ENCODE data around the gene TMEM164.
"Not testable (repeated sequence)": the region's sequence is repeated elsewhere in the genome, so short reads cannot be mapped to it uniquely, and the experiment has no call there.

The TMEM164 gene

GRCh38 chrX:110135618-110136017, 132.7 kb downstream of the TMEM164 start:
- no peak for DNase-seq

DNA sequence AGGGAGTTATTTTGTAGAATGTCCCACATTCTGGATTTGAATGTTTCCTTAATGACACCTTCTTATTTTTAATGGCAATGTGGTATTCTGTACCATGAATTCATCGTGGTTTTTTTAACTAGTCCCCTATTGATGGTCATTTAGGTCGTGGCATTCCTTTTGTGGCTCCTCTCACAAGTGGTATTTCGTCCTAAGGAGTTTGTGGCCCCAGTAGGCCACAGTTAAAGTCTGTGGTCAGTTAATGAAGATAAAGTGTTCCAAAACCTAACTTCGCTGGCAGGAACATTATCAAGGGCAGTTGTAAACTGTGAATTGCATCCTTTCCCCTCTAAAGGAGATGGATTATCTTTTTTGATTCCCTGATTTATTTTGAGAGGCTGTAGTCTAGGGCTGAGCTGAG, 133.2 kb downstream of the TMEM164 start:
- H3K27ac Mint-ChIP-seq = no peak overlapping the region
- no peaks in the 10 kb centered on the region for H3K9me3 Mint-ChIP-seq
- no peak for DNase-seq
- peaks cover 19% of the 10 kb centered on the region for H3K4me1 Mint-ChIP-seq (ENCODE audit: low read depth)
- no peak overlapping the region for H3K4me3 Mint-ChIP-seq
- H3K27me3 Mint-ChIP-seq = peaks cover 6% of the 10 kb centered on the region
- peaks cover 7% of the 10 kb centered on the region for H3K36me3 Mint-ChIP-seq (ENCODE audit: low read depth)

More at GRCh38 chrX:110135618-110136017, 132.7 kb downstream of the TMEM164 start:
- Mint-ChIP-seq H3K27me3 (peaks cover 9% of the 10 kb centered on the region), H3K9me3 (no peaks in the 10 kb centered on the region), H3K4me1 (ENCODE audit: low read depth) (peaks cover 19% of the 10 kb centered on the region), H3K27ac (no peak overlapping the region), H3K36me3 (ENCODE audit: low read depth) (peaks cover 7% of the 10 kb centered on the region), H3K4me3 (no peak overlapping the region)

- H3K9me3 Mint-ChIP-seq = no peaks in the 10 kb centered on the region
- H3K36me3 Mint-ChIP-seq (ENCODE audit: low read depth) = peaks cover 5% of the 10 kb centered on the region
- DNase-seq = no peak
- H3K4me3 Mint-ChIP-seq = no peak overlapping the region
- H3K27me3 Mint-ChIP-seq = peaks cover 3% of the 10 kb centered on the region
- H3K27ac Mint-ChIP-seq = no peak overlapping the region
- H3K4me1 Mint-ChIP-seq (ENCODE audit: low read depth) = peaks cover 6% of the 10 kb centered on the region
Measured at GRCh38 chrX:110138557-110138956, 135.6 kb downstream of the TMEM164 start.

DNA sequence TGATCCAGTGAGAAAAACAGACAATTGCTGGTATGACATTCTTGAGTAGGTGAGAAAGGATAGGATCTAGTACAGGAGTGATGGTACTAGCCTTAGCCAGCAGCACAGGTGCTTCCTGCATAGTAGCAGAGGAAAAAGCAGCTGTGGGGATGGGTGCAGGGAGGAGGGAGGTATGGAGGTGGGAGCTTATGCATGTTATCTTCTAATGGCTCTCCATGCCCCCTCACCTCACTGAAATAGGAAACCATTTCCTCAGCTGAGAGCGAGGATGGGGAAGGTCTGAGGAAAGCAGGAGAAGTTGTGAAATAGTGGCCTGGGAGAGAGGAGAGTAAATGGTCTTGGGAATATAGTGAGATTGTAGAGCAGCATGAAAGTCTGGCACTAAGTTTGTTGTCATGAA, 136.3 kb downstream of the TMEM164 start:
- no peaks in the 10 kb centered on the region for H3K4me1 Mint-ChIP-seq (ENCODE audit: low read depth)
- H3K4me3 Mint-ChIP-seq = no peak overlapping the region
- H3K36me3 Mint-ChIP-seq (ENCODE audit: low read depth) = no peaks in the 10 kb centered on the region
- no peaks in the 10 kb centered on the region for H3K27me3 Mint-ChIP-seq
- no peaks in the 10 kb centered on the region for H3K9me3 Mint-ChIP-seq
- H3K27ac Mint-ChIP-seq = no peak overlapping the region
- no peak for DNase-seq

- Mint-ChIP-seq H3K4me1 (ENCODE audit: low read depth) (peaks cover 3% of the 10 kb centered on the region), H3K4me3 (no peak overlapping the region), H3K36me3 (ENCODE audit: low read depth) (no peaks in the 10 kb centered on the region), H3K27me3 (no peaks in the 10 kb centered on the region), H3K9me3 (no peaks in the 10 kb centered on the region), H3K27ac (no peak overlapping the region)
- no peak for DNase-seq
Measured at GRCh38 chrX:110142096-110142495, 139.2 kb downstream of the TMEM164 start.

DNA sequence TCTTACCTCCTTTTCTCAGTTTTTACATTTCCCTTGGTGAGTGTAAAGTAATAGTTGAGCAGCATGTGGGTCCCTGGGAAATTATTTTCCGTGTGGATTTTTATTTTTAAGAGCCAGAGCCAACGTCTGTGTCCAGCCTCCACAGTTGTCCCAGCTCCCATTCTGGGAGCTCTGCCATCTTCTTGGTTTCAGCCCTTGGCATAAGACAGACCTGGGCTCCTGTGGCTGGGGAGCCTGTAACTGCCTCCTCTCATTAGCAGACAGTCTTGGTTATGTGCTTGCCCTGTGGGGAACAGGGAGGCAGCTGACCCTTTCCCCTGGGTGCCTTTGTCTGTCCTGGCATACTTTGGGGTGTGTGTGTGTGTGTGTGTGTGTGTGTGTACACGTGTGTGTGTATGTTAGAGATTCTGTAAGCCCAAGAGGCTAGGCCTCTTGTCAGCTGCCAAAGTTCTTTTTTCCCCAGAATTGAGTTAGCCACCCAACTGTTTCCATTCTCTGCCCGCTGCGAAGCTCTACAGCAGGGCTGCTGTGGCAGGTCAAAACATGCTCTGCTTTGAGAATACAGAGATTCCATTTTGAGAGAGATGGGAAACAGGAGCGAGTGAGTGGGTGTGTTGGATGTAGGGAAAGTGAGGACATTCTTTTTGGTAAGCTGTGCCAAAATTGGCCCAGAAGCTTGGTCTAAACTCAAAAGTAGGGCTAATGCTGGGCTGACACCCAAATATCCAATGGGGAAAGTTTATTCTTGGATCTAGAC, 140.7 kb downstream of the TMEM164 start:
- no peaks in the 10 kb centered on the region for H3K9me3 Mint-ChIP-seq
- peaks cover 3% of the 10 kb centered on the region for H3K27me3 Mint-ChIP-seq
- H3K36me3 Mint-ChIP-seq (ENCODE audit: low read depth) = no peaks in the 10 kb centered on the region
- H3K27ac Mint-ChIP-seq = no peak overlapping the region
- H3K4me1 Mint-ChIP-seq (ENCODE audit: low read depth) = peaks cover 3% of the 10 kb centered on the region
- no peak for DNase-seq
- H3K4me3 Mint-ChIP-seq = no peak overlapping the region

DNA sequence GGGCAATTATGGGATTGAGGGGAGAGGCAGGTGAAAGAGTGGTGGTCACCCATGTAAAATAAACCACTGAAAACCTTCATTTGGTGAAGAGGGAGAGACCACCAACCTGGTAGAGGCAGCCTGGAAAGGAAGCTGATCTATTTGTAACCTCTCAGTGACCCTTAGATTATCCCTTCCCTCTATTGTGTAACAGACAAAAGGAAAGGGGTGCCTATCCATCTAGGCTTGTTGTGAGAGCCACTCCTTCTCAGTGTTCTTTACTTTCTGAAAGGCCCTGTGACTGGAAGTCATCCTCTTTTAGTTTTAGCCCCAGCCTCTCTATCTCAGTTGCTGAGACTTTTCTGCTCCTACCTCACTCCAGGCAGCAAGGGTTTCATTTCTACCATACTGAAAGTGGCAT, 142.4 kb downstream of the TMEM164 start:
- no peak overlapping the region for H3K27ac Mint-ChIP-seq

GRCh38 chrX:110145854-110146253, 142.9 kb downstream of the TMEM164 start:
- H3K9me3 Mint-ChIP-seq = no peaks in the 10 kb centered on the region
- peaks cover 3% of the 10 kb centered on the region for H3K27me3 Mint-ChIP-seq
- H3K36me3 Mint-ChIP-seq (ENCODE audit: low read depth) = peaks cover 2% of the 10 kb centered on the region
- no peak overlapping the region for H3K4me3 Mint-ChIP-seq
- no peak overlapping the region for H3K27ac Mint-ChIP-seq
- DNase-seq = no peak
- peaks cover 3% of the 10 kb centered on the region for H3K4me1 Mint-ChIP-seq (ENCODE audit: low read depth)

More for the DNA sequence above, 142.4 kb downstream of the TMEM164 start:
- H3K4me1 Mint-ChIP-seq (ENCODE audit: low read depth) = peaks cover 3% of the 10 kb centered on the region
- no peak overlapping the region for H3K4me3 Mint-ChIP-seq
- peaks cover 3% of the 10 kb centered on the region for H3K27me3 Mint-ChIP-seq
- DNase-seq = no peak
- no peaks in the 10 kb centered on the region for H3K9me3 Mint-ChIP-seq
- H3K36me3 Mint-ChIP-seq (ENCODE audit: low read depth) = peaks cover 2% of the 10 kb centered on the region

DNA sequence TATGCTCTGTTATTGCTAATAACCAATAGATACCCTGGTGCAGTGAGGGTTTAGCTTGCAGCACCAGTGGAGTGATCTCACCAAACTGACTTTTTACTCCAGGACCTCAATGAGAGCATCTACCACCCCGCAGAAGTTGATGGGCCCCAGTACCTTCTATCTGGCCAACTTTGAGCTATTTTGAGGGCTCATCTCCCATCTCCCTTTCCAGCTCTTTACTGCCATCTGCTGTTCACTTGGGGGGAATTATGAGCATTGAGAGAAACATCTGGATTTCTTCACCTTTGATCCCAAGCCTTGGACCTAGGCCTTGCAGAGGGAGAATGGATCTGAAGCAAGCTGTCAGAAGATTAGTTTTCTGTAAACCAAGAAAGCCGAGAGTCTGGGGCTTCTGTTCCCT, 143.6 kb downstream of the TMEM164 start:
- Mint-ChIP-seq H3K36me3 (ENCODE audit: low read depth) (peaks cover 2% of the 10 kb centered on the region), H3K4me1 (ENCODE audit: low read depth) (peaks cover 3% of the 10 kb centered on the region), H3K27ac (no peak overlapping the region), H3K4me3 (no peak overlapping the region), H3K9me3 (no peaks in the 10 kb centered on the region), H3K27me3 (peaks cover 3% of the 10 kb centered on the region)
- DNase-seq = peak; percentile 42

GRCh38 chrX:110153244-110153643, 150.3 kb downstream of the TMEM164 start:
- Mint-ChIP-seq H3K4me1 (ENCODE audit: low read depth) (no peaks in the 10 kb centered on the region), H3K27me3 (peaks cover 6% of the 10 kb centered on the region), H3K36me3 (ENCODE audit: low read depth) (peaks cover 2% of the 10 kb centered on the region), H3K27ac (no peak overlapping the region), H3K4me3 (no peak overlapping the region), H3K9me3 (no peaks in the 10 kb centered on the region)
- DNase-seq = no peak

DNA sequence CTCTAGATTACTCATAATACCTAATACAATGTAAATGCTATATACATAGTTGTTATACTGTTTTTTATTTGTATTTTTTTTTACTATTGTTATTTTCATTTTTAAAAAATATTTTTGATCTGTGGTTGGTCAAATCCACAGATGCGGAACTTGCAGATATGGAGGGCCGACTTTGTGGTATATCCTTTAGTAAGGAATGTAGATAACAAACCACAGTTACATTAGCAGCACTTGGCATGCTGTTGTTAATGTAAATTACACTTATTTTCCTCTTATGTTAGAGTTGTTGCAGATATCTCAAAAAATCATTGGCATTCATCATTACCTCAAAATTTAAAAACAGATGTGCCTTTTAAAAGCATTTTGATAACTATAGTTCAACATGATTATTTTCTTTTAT, 151.0 kb downstream of the TMEM164 start:
- Mint-ChIP-seq H3K9me3 (no peaks in the 10 kb centered on the region), H3K27me3 (peaks cover 5% of the 10 kb centered on the region), H3K27ac (no peak overlapping the region), H3K4me1 (ENCODE audit: low read depth) (peaks cover under 1% of the 10 kb centered on the region), H3K4me3 (no peak overlapping the region), H3K36me3 (ENCODE audit: low read depth) (no peaks in the 10 kb centered on the region)
- no peak for DNase-seq

GRCh38 chrX:110154328-110154727, 151.4 kb downstream of the TMEM164 start:
- not testable (repeated sequence) for H3K27ac Mint-ChIP-seq, H3K9me3 Mint-ChIP-seq

DNA sequence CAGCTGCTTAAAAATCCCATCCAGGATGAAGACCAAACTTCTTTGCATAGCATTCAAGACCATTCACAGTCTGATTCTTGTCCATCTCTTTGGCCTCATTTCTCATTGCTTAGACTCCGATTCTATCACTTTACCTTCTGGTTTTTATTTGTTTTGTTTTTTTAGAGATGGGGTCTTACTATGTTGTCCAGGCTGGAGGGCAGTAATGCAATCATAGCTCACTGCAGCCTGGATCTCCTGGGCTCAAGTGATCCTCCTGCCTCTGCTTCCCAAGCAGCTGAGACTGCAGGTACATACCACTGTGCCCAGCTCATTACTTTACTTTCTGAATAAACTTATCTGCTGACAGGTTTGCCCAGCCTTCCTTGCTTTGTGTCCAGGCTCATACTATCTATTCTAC, 152.8 kb downstream of the TMEM164 start:
- no peak overlapping the region for H3K4me3 Mint-ChIP-seq
- no peak for DNase-seq
- peaks cover 7% of the 10 kb centered on the region for H3K4me1 Mint-ChIP-seq (ENCODE audit: low read depth)
- H3K27ac Mint-ChIP-seq = no peak overlapping the region
- peaks cover 9% of the 10 kb centered on the region for H3K27me3 Mint-ChIP-seq
- H3K36me3 Mint-ChIP-seq (ENCODE audit: low read depth) = no peaks in the 10 kb centered on the region
- no peaks in the 10 kb centered on the region for H3K9me3 Mint-ChIP-seq

More at GRCh38 chrX:110154328-110154727, 151.4 kb downstream of the TMEM164 start:
- H3K4me1 Mint-ChIP-seq (ENCODE audit: low read depth); H3K36me3 Mint-ChIP-seq (ENCODE audit: low read depth); H3K4me3 Mint-ChIP-seq; DNase-seq; H3K27me3 Mint-ChIP-seq: not testable (repeated sequence)

GRCh38 chrX:110156167-110156754, 153.3 kb downstream of the TMEM164 start:
- peaks cover 7% of the 10 kb centered on the region for H3K4me1 Mint-ChIP-seq (ENCODE audit: low read depth)
- H3K27ac Mint-ChIP-seq = no peak overlapping the region
- no peak overlapping the region for H3K4me3 Mint-ChIP-seq
- H3K27me3 Mint-ChIP-seq = peaks cover 9% of the 10 kb centered on the region
- H3K9me3 Mint-ChIP-seq = no peaks in the 10 kb centered on the region
- no peaks in the 10 kb centered on the region for H3K36me3 Mint-ChIP-seq (ENCODE audit: low read depth)
- DNase-seq = no peak

DNA sequence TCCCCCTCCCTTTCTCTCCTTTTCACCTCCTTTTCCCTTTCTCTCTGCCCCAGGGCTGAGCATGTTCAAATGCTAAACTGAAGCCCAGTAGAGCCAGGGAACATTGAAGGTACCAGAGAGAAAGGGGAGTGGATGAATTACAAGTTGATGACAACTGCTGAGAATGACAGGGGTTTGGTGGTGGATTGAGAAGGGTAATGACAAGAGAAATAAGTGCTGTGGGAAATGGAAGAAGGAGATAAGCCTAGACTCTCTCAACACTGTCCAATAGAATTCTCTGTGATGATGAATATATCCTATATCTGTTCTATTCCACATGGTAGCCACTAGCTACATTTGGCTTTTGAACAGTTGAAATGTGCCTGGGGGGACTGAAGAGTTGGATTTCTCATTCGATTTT, 154.5 kb downstream of the TMEM164 start:
- Mint-ChIP-seq H3K9me3 (no peaks in the 10 kb centered on the region), H3K27ac (no peak overlapping the region), H3K36me3 (ENCODE audit: low read depth) (no peaks in the 10 kb centered on the region), H3K4me1 (ENCODE audit: low read depth) (peaks cover 7% of the 10 kb centered on the region), H3K27me3 (peaks cover 9% of the 10 kb centered on the region), H3K4me3 (no peak overlapping the region)
- no peak for DNase-seq

Measured in activated T-cell treated with anti-CD3 and anti-CD28 coated beads, Interleukin-2, amount 50 U/mL, for 24 hours (primary cell).